ENCODE measurements around the gene FLAD1. TPM values are rescaled to one million over a fixed set of nuclear protein-coding genes. Genes with fewer than 3 reads are reported as not detected.

FLAD1 gene
- total RNA-seq, 1 donor from 2014 or later = 20.6 TPM

DNA sequence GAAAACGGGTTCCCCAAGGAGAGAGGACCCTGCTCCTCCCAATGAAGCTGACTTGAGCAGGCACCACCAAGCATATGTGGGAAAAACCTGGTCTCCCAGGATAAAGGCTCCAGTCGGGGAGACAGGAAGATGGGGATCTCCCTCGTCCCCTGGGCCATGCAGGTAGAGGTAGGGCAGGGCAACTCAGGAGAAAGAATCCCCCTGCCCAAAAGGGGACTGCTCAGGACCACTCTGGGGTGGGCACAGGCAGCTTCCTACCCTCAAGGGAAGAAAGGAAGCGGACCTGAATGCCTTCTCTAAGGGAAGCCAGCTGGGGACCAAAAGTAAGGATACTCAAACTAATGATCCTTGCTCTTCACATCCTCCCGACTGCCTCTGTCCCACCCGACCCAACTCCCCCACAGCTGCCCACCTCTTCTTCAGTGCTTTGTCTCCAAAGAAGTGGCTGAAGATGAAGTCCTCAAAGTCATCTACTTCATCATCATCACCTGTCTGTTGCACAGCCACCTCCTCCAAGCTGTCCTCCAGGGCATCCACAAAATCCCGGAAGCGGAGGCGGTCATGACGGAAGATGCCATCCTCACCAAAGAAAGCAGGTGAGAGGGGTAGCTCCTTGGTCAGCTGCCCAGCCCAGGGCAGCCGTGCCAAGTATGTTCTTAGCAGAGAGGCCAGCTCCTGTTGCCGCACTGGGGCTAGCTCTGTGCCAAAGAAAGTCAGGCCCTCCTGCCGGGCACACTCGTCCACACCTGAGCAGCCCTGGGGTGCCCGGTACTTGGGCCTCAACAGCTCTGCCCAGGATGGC is 37.8 kb upstream of the FLAD1 start:
- H3K4me3 ChIP-seq = no peak overlapping the region
- no peaks in the 10 kb centered on the region for H3K9me3 ChIP-seq
- H3K4me1 ChIP-seq = peaks cover 41% of the 10 kb centered on the region
- no peaks in the 10 kb centered on the region for H3K27me3 ChIP-seq
- no peak for TF ChIP-seq POLR2AphosphoS5 (IDR thresholded peaks at IDR 0.05; ENCODE audit: insufficient read depth in 1 of 2, low read depth in 1 of 2)
- TF ChIP-seq, protein P1, sequence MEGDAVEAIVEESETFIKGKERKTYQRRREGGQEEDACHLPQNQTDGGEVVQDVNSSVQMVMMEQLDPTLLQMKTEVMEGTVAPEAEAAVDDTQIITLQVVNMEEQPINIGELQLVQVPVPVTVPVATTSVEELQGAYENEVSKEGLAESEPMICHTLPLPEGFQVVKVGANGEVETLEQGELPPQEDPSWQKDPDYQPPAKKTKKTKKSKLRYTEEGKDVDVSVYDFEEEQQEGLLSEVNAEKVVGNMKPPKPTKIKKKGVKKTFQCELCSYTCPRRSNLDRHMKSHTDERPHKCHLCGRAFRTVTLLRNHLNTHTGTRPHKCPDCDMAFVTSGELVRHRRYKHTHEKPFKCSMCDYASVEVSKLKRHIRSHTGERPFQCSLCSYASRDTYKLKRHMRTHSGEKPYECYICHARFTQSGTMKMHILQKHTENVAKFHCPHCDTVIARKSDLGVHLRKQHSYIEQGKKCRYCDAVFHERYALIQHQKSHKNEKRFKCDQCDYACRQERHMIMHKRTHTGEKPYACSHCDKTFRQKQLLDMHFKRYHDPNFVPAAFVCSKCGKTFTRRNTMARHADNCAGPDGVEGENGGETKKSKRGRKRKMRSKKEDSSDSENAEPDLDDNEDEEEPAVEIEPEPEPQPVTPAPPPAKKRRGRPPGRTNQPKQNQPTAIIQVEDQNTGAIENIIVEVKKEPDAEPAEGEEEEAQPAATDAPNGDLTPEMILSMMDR (IDR thresholded peaks at IDR 0.05) = no peak
- no peak for TF ChIP-seq POLR2A (IDR thresholded peaks at IDR 0.05)
- no peak for DNase-seq (ENCODE audit: extremely low spot score in 2 of 2)
- H3K27ac ChIP-seq = no peak overlapping the region
- H3K36me3 ChIP-seq = peaks cover 0 to 19% of the 10 kb centered on the region in 2 donors
- intact Hi-C loops (cut with DNase I) = no loop called here

DNA sequence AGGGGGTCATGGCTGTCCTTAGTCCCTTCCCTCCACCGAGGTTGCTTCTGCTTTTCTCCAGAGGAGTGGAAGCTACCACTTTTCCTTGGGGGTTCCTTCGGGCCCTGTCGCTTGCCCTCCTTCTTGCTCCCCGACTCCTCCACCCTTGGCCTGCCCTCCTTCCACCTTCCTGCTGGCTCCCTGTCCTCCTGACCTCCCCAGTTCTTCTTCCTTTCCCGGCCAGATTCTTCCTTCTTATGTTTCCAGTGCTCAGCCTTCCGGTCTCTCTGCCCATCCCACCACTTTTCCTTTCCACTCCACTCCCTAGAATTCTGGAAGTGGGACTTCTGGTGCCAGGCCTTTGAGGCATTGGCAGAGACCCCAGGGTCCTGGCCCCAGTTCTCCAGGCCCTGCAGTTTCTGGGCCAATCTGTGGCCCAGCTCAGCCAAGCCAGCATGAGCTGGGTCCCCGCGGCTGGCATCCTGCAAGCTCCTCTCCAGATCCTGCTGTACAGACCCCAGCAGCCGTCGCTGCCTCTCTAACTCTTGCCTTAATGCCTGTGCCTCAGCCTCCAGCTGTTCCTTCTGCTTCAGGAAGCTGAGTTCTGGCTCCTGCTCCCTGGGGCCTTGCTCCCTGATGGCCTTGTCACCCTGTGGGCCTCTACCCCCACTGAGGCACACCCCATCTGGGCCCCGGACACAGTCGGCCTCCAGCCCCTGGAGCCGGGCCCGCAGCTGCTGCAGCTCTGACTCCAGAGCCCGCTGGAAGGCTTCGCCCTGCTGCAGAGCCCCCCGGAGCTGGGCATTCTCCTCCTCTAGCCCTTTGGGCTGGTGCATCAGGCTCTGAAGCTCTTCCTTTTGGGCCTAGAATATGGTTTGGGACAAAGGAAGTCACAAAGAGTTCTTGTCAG is 36.9 kb upstream of the FLAD1 start:
- Histone ChIP-seq H3K4me1 (peaks cover 32% of the 10 kb centered on the region), H3K9me3 (no peaks in the 10 kb centered on the region), H3K36me3 (peaks cover 0 to 26% of the 10 kb centered on the region in 2 donors), H3K27me3 (no peaks in the 10 kb centered on the region), H3K27ac (no peak overlapping the region), H3K4me3 (no peak overlapping the region)
- TF ChIP-seq POLR2AphosphoS5 (IDR thresholded peaks at IDR 0.05; ENCODE audit: insufficient read depth in 1 of 2, low read depth in 1 of 2) = no peak
- no peak for DNase-seq (ENCODE audit: extremely low spot score in 2 of 2)
- intact Hi-C loops (cut with DNase I) = no loop called here

DNA sequence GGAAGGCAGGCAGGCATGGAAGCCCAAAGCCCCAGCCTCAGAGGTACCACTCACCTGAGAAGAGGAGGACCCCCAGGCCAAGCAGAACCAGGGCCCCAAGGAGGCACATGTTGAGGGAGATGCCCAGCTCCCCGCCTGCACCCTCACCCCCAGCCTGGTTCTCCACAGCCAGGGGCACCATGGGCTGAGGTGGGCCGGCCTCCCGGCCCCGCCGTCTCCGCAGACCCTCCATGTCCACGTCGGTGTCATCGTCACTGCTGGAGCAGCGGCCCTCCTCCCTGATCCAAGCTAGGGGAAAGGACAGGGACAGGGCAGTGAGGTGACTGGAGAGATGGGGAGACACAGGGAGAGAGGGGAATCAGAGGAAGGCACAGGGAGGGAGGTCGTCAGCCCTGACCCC is 35.1 kb upstream of the FLAD1 start:
- H3K9me3 ChIP-seq = no peaks in the 10 kb centered on the region
- H3K27me3 ChIP-seq = no peaks in the 10 kb centered on the region
- intact Hi-C loops (cut with DNase I) = no loop called here
- TF ChIP-seq POLR2AphosphoS5 (IDR thresholded peaks at IDR 0.05; ENCODE audit: insufficient read depth in 1 of 2, low read depth in 1 of 2) (no peak), POLR2A (IDR thresholded peaks at IDR 0.05) (no peak)
- TF ChIP-seq, protein P1 (IDR thresholded peaks at IDR 0.05) = no peak
- H3K4me1 ChIP-seq = peaks cover 15% of the 10 kb centered on the region
- H3K4me3 ChIP-seq = no peak overlapping the region
- H3K36me3 ChIP-seq = peaks cover 0 to 27% of the 10 kb centered on the region in 2 donors
- H3K27ac ChIP-seq = no peak overlapping the region
- DNase-seq (ENCODE audit: extremely low spot score in 2 of 2) = no peak

DNA sequence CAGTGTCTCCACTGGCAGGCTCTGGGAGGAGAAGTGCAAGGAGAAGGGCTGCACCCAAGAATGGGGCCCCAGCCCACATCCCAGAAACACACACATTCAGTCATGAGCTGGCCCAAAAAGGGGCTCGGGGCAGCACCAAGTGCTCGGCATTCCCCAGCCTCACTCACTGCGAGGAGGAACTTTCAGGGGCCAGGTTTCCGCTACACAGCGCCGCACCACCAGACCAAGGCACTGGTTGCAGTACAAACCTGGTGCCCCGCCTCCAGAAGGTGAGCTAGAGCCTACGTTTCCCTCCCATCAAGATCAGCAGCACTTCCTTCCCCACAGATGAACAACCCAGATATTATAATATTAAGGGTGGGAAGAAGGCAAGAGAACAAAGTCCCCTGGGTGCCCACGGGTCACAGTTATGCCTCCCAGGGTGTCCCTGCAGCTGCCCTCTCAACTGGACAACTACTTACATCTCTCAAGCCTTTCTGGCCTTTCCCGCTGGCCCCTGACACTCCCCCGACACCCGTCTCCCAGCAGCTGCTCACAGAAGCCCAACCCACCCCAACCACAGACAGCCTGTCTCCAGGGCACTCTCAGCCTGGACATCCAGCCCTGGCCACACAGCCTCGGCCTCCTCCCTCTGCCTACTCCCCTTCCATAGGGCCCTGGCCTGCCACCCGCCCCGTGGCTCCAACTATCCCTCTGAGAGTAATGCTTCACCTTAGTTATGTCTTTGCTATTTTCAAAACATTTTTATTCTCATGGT is 31.1 kb upstream of the FLAD1 start:
- DNase-seq (ENCODE audit: extremely low spot score in 2 of 2) = no peak
- Histone ChIP-seq H3K4me1 (peaks cover 38% of the 10 kb centered on the region), H3K9me3 (no peaks in the 10 kb centered on the region), H3K4me3 (no peak overlapping the region), H3K27ac (no peak overlapping the region), H3K27me3 (no peaks in the 10 kb centered on the region), H3K36me3 (peaks cover 0 to 19% of the 10 kb centered on the region in 2 donors)
- intact Hi-C loops (cut with DNase I) = no loop called here
- no peak for TF ChIP-seq POLR2AphosphoS5 (IDR thresholded peaks at IDR 0.05; ENCODE audit: insufficient read depth in 1 of 2, low read depth in 1 of 2)
- TF ChIP-seq, protein P1 (IDR thresholded peaks at IDR 0.05) = no peak
- no peak for TF ChIP-seq POLR2A (IDR thresholded peaks at IDR 0.05)

DNA sequence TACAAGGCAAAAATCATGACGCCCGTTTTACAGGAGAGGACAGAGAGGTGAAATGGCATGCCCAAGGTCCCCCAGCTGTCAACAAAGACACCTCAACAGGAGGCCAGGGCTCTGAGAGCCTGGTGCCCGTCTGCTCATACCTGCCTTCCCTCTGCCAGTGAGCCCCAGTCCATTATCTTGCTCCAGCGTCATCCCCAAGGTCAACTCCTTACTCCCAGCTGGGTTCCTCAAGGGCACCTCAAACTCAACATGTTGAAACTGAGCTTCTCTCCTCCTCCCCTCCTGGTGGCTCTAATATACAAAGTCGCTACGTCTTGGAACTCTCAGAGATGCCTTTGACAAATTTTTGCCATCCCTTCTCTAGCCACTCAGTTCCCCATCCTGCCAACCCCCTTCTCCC is 30.5 kb upstream of the FLAD1 start:
- intact Hi-C loops (cut with DNase I) = no loop called here
- TF ChIP-seq, protein P1 (IDR thresholded peaks at IDR 0.05) = no peak
- TF ChIP-seq POLR2A (IDR thresholded peaks at IDR 0.05) (no peak), POLR2AphosphoS5 (IDR thresholded peaks at IDR 0.05; ENCODE audit: insufficient read depth in 1 of 2, low read depth in 1 of 2) (no peak)
- Histone ChIP-seq H3K27ac (no peak overlapping the region), H3K36me3 (peaks cover 0 to 14% of the 10 kb centered on the region in 2 donors), H3K27me3 (no peaks in the 10 kb centered on the region), H3K4me1 (peaks cover 42% of the 10 kb centered on the region), H3K9me3 (no peaks in the 10 kb centered on the region), H3K4me3 (no peak overlapping the region)
- DNase-seq (ENCODE audit: extremely low spot score in 2 of 2) = no peak
